Mesendoderm (in vitro differentiated cells): ENCODE data around the gene DYSF.

Experiments
- DNase-seq: peaks from one replicate; pipeline ENCODE4 v3.0.0; 2013
- H2AK5ac ChIP-seq: 2 replicates; pipeline ENCODE4 v1.6.1; 2013; ENCODE audit warnings: low read length, inconsistent platforms
- H2BK120ac ChIP-seq: 2 replicates; pipeline ENCODE4 v1.6.1; 2013; ENCODE audit warnings: low read depth, mild to moderate bottlenecking, low read length, moderate library complexity, mixed read lengths
- H2BK15ac ChIP-seq: replicated peaks from 2 replicates; pipeline ENCODE4 v1.6.1; 2013; ENCODE audit warnings: low read depth, mild to moderate bottlenecking, moderate library complexity
- H2BK5ac ChIP-seq: 2 replicates; pipeline ENCODE4 v1.6.1; 2013; ENCODE audit warnings: low read length, inconsistent platforms
- H3K18ac ChIP-seq: 2 replicates; pipeline ENCODE4 v1.6.1; 2013; ENCODE audit warnings: mild to moderate bottlenecking, low read length, mixed read lengths
- H3K23ac ChIP-seq: one replicate; pipeline ENCODE4 v1.6.1; 2013; ENCODE audit warnings: low read length
- H3K27ac ChIP-seq: 2 replicates; pipeline ENCODE4 v1.5.1; 2013; ENCODE audit warnings: low read depth, mild to moderate bottlenecking, inconsistent platforms, low read length, moderate library complexity
- H3K27me3 ChIP-seq: 2 replicates; pipeline ENCODE4 v1.6.1; 2013; ENCODE audit warnings: low read length, control low read depth, mild to moderate bottlenecking, inconsistent platforms; ENCODE audit not compliant: insufficient read depth, poor library complexity
- H3K36me3 ChIP-seq: 2 replicates; pipeline ENCODE4 v1.6.1; 2013; ENCODE audit warnings: low read length, inconsistent platforms; ENCODE audit not compliant: control insufficient read depth, insufficient read depth
- H3K4ac ChIP-seq: one replicate; pipeline ENCODE4 v1.6.1; 2013; ENCODE audit warnings: low read depth, mild to moderate bottlenecking, low read length, moderate library complexity
- H3K4me1 ChIP-seq: 2 replicates; pipeline ENCODE4 v1.6.1; 2013; ENCODE audit warnings: low read depth, low read length, inconsistent platforms; ENCODE audit not compliant: control insufficient read depth
- H3K4me2 ChIP-seq: 2 replicates; pipeline ENCODE4 v1.6.1; 2013; ENCODE audit warnings: low read length
- H3K4me3 ChIP-seq: 2 replicates; pipeline ENCODE4 v1.5.1; 2013; ENCODE audit warnings: mild to moderate bottlenecking, low read length
- H3K56ac ChIP-seq: one replicate; pipeline ENCODE4 v1.6.1; 2013; ENCODE audit warnings: low read length
- H3K79me1 ChIP-seq: 2 replicates; pipeline ENCODE4 v1.6.1; 2013; ENCODE audit warnings: low read length, inconsistent platforms
- H3K79me2 ChIP-seq: 2 replicates; pipeline ENCODE4 v1.6.1; 2013; ENCODE audit warnings: mild to moderate bottlenecking, low read length; ENCODE audit not compliant: control insufficient read depth, insufficient read depth
- H3K9ac ChIP-seq: 2 replicates; pipeline ENCODE4 v1.6.1; 2013; ENCODE audit warnings: low read length, inconsistent platforms
- H4K5ac ChIP-seq: one replicate; pipeline ENCODE4 v1.6.1; 2013; ENCODE audit warnings: low read length
- H4K8ac ChIP-seq: one replicate; pipeline ENCODE4 v1.6.1; 2013; ENCODE audit warnings: low read depth, mild to moderate bottlenecking, control low read depth, low read length, moderate library complexity
- WGBS: extraction: QIAGEN DNeasy Blood & Tissue Kit; methylation state at CpG from one replicate; pipeline ENCODE4 v1.1.7; 2013; ENCODE audit warnings: low lambda C conversion rate, missing lambda C conversion rate; ENCODE audit not compliant: insufficient coverage; ENCODE audit errors: extremely low coverage; 5-methylcytosine and 5-hydroxymethylcytosine counted together

DYSF gene

DNA sequence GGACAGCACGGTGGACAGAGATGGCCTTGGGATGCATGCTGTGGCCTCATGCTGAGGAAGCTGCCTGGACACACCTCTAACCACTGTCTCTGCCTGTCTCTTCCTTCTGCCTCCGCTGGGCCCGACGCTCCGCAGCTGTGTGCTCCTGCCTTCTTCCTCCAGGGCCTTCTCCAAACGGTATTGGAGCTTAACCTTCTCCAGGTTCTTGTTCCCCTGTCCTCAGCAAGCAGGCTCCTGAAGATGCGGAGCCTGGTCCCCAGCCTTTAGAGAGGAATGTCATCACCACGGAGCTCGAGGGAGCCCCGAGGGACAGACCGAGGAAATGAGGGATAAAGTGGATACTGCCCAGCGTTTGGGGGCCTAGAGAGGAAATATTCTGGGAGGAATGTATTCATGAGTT, 155.1 kb downstream of the DYSF start:
- no peak overlapping the region for H3K4me3 ChIP-seq
- peaks cover 5% of the 10 kb centered on the region for H3K4me1 ChIP-seq
- no peak overlapping the region for H2BK5ac ChIP-seq
- no peak overlapping the region for H3K4ac ChIP-seq
- no peaks in the 10 kb centered on the region for H3K79me1 ChIP-seq
- no peaks in the 10 kb centered on the region for H3K27me3 ChIP-seq
- no peak overlapping the region for H4K8ac ChIP-seq
- H3K9ac ChIP-seq: no peak overlapping the region
- no peaks in the 10 kb centered on the region for H3K79me2 ChIP-seq
- H3K36me3 ChIP-seq: no peaks in the 10 kb centered on the region
- H2AK5ac ChIP-seq: no peak overlapping the region
- H2BK15ac ChIP-seq: no peak overlapping the region
- no peak overlapping the region for H3K18ac ChIP-seq
- H3K56ac ChIP-seq: no peak overlapping the region
- no peak overlapping the region for H4K5ac ChIP-seq
- no CpG with 5 or more reads among the region's 12 CpGs for WGBS
- no peak overlapping the region for H3K4me2 ChIP-seq
- H3K23ac ChIP-seq: no peak overlapping the region
- no peak for DNase-seq
- no peak overlapping the region for H3K27ac ChIP-seq
- H2BK120ac ChIP-seq: no peak overlapping the region

GRCh38 chr2:71609029-71609428, 155.7 kb downstream of the DYSF start:
- Histone ChIP-seq H3K4me2 (no peak overlapping the region), H3K4ac (no peak overlapping the region), H3K56ac (no peak overlapping the region), H2BK15ac (no peak overlapping the region), H2AK5ac (no peak overlapping the region), H4K5ac (no peak overlapping the region), H3K9ac (no peak overlapping the region), H3K4me1 (peaks cover 5% of the 10 kb centered on the region), H3K27ac (no peak overlapping the region), H3K23ac (no peak overlapping the region), H2BK120ac (no peak overlapping the region), H3K79me2 (no peaks in the 10 kb centered on the region), H3K79me1 (no peaks in the 10 kb centered on the region), H2BK5ac (no peak overlapping the region), H3K36me3 (no peaks in the 10 kb centered on the region), H3K18ac (no peak overlapping the region), H3K4me3 (no peak overlapping the region), H3K27me3 (no peaks in the 10 kb centered on the region), H4K8ac (no peak overlapping the region)
- WGBS: no CpG with 5 or more reads among the region's 1 CpG
- no peak for DNase-seq

DNA sequence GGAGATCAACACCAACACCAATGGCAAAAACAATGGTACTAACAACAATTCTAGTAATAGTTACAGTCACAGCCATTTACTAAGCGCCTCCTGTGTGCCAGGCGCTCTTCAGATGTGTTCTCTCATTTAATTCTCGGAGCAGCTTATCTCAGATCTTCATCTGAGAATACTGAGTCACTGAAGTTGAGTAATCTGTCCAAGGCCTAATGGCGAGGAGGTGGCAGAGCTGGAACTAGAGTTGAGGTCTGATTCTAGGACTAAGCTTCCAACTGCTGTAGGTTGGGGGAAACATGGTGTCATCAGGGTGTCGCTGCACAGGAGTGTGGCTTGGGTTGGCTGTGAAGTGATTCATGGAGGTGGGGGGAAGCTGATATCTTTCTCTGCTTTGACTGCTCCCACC, 156.1 kb downstream of the DYSF start:
- H2BK15ac ChIP-seq: no peak overlapping the region
- no peak overlapping the region for H3K56ac ChIP-seq
- H3K27me3 ChIP-seq: no peaks in the 10 kb centered on the region
- no peak overlapping the region for H4K8ac ChIP-seq
- H3K79me1 ChIP-seq: no peaks in the 10 kb centered on the region
- no peak overlapping the region for H3K4me3 ChIP-seq
- peaks cover 5% of the 10 kb centered on the region for H3K4me1 ChIP-seq
- H3K79me2 ChIP-seq: no peaks in the 10 kb centered on the region
- H3K4ac ChIP-seq: no peak overlapping the region
- no peak for DNase-seq
- no peak overlapping the region for H3K23ac ChIP-seq
- H2BK120ac ChIP-seq: no peak overlapping the region
- H2BK5ac ChIP-seq: no peak overlapping the region
- no peak overlapping the region for H3K9ac ChIP-seq
- no peak overlapping the region for H3K27ac ChIP-seq
- WGBS: no CpG with 5 or more reads among the region's 5 CpGs
- no peak overlapping the region for H3K18ac ChIP-seq
- no peak overlapping the region for H3K4me2 ChIP-seq
- no peak overlapping the region for H2AK5ac ChIP-seq
- H3K36me3 ChIP-seq: no peaks in the 10 kb centered on the region
- H4K5ac ChIP-seq: no peak overlapping the region

DNA sequence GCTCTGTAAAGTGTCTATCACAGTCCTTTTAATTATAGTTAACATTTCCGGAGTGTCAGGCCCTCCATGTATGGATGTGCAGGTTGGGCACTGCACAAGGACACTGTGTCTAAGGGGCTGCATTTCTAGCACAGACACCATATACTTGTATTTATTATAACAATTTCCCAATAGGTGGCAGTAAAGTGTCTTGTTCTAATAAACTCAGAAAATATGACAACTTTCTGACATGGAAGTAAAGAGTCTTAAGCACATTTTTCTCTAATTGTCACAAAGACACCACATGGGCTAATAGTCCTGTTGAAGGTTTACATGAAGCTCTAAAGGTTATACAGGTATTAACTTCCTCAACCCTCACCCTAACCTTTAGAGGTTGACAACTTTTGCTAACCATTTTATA, 156.6 kb downstream of the DYSF start:
- Histone ChIP-seq H2BK15ac (no peak overlapping the region), H2AK5ac (no peak overlapping the region), H3K79me1 (no peaks in the 10 kb centered on the region), H4K5ac (no peak overlapping the region), H3K27ac (no peak overlapping the region), H3K23ac (no peak overlapping the region), H3K27me3 (no peaks in the 10 kb centered on the region), H2BK120ac (no peak overlapping the region), H3K18ac (no peak overlapping the region), H3K4me2 (no peak overlapping the region), H3K4me3 (no peak overlapping the region), H3K36me3 (no peaks in the 10 kb centered on the region), H3K79me2 (no peaks in the 10 kb centered on the region), H3K4me1 (peaks cover 5% of the 10 kb centered on the region), H4K8ac (no peak overlapping the region), H3K9ac (no peak overlapping the region), H3K4ac (no peak overlapping the region), H3K56ac (no peak overlapping the region), H2BK5ac (no peak overlapping the region)
- no peak for DNase-seq
- no CpG with 5 or more reads among the region's 1 CpG for WGBS

DNA sequence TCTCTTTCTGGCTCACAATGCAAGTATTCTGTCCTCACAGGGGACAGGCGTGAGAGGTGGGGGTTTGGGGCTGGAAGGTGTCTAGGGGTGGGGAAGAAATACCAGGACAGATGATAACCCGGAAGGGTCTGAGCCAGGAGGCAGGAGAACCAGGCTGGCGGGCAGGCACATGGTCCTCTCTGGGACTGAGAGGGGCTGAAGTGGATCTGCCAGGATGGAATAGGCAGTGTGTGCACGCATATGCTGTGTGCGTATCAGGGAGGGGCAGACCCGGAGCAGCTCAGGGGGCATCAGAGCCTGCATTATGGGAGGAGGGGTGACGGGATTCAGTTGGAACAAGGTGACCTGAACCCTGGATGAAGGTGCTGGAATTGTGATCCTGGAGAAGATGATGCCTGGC, 157.3 kb downstream of the DYSF start:
- no peak overlapping the region for H2BK5ac ChIP-seq
- H2BK120ac ChIP-seq: no peak overlapping the region
- no peak for DNase-seq
- H3K4ac ChIP-seq: no peak overlapping the region
- H3K79me2 ChIP-seq: no peaks in the 10 kb centered on the region
- H3K27me3 ChIP-seq: no peaks in the 10 kb centered on the region
- no peak overlapping the region for H4K5ac ChIP-seq
- no peak overlapping the region for H2AK5ac ChIP-seq
- no peak overlapping the region for H3K27ac ChIP-seq
- H3K56ac ChIP-seq: no peak overlapping the region
- no peak overlapping the region for H2BK15ac ChIP-seq
- H4K8ac ChIP-seq: no peak overlapping the region
- H3K79me1 ChIP-seq: no peaks in the 10 kb centered on the region
- no peaks in the 10 kb centered on the region for H3K4me1 ChIP-seq
- no peak overlapping the region for H3K4me2 ChIP-seq
- no peak overlapping the region for H3K4me3 ChIP-seq
- H3K23ac ChIP-seq: no peak overlapping the region
- no peak overlapping the region for H3K9ac ChIP-seq
- WGBS: no CpG with 5 or more reads among the region's 7 CpGs
- no peaks in the 10 kb centered on the region for H3K36me3 ChIP-seq
- H3K18ac ChIP-seq: no peak overlapping the region

DNA sequence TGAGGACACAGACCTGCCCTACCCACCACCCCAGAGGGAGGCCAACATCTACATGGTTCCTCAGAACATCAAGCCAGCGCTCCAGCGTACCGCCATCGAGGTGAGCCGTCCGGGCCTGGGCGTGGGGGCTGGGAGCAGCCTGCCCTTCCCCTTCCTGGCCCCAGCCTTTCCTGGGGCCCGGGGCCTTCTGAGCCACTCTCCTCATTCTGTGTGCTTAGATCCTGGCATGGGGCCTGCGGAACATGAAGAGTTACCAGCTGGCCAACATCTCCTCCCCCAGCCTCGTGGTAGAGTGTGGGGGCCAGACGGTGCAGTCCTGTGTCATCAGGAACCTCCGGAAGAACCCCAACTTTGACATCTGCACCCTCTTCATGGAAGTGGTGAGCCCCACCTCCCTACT, 157.9 kb downstream of the DYSF start:
- H2AK5ac ChIP-seq: no peak overlapping the region
- H3K4me2 ChIP-seq: no peak overlapping the region
- H2BK15ac ChIP-seq: no peak overlapping the region
- no peaks in the 10 kb centered on the region for H3K27me3 ChIP-seq
- no peak overlapping the region for H3K4me3 ChIP-seq
- no peak overlapping the region for H2BK120ac ChIP-seq
- H3K4me1 ChIP-seq: no peaks in the 10 kb centered on the region
- WGBS: no CpG with 5 or more reads among the region's 12 CpGs
- no peak overlapping the region for H2BK5ac ChIP-seq
- H3K18ac ChIP-seq: no peak overlapping the region
- H3K27ac ChIP-seq: no peak overlapping the region
- no peaks in the 10 kb centered on the region for H3K36me3 ChIP-seq
- no peak overlapping the region for H4K5ac ChIP-seq
- H3K56ac ChIP-seq: no peak overlapping the region
- H3K4ac ChIP-seq: no peak overlapping the region
- no peak for DNase-seq
- H3K79me2 ChIP-seq: no peaks in the 10 kb centered on the region
- H3K23ac ChIP-seq: no peak overlapping the region
- H3K9ac ChIP-seq: no peak overlapping the region
- H4K8ac ChIP-seq: no peak overlapping the region
- no peaks in the 10 kb centered on the region for H3K79me1 ChIP-seq
